GM18526 (cell line): ENCODE data around the gene HMGN3.

ENCODE experiments used
- POLR2A ChIP-seq: IDR thresholded peaks from 3 replicates; pipeline ENCODE4 v1.6.1; 2011; ENCODE audit not compliant: insufficient read length; ENCODE audit errors: extremely low read depth

The HMGN3 gene

DNA sequence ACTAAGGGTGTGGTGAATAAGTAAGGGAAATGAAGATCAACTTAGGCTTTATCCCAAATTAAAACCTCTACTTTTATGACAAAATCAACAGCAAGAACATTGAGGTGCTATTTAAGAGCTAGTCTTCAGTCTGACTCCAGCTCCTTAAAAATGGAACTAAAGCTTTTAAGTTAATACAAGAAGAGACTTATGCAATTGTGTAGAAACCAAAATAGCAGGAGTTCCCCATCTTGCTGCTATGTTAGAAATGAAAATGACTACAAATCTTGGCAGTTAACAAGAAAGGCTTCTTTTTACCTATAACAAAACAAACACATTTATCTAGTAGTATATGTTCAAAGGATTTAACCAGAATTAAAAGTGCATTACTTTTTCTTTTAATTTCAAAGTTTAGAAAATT is 25.7 kb downstream of the HMGN3 start:
- no peak for TF ChIP-seq POLR2A

DNA sequence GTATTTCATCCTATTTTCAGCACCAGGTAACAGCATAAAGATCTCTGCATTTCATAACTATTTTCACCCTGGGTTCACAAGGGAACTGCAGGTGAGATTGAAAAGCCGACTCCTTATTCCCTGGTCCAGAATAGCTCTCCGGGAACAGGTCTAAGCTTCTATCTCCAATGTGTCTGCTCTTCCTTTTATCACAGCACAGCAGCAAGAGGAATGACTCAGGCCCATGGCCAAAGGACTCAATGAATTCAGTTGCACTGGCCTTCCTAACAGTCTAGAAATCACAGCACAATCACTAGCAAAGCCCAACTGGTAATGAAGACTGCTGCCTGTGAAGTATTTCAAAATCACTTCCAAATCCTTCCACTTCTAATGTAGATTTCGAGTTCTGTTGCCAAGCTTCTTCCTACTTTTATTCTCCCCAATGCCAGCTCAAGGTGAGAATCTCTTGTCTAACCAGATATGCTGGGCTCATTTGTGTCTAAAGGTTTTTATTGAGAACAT is 30.7 kb downstream of the HMGN3 start:
- no peak for TF ChIP-seq POLR2A

DNA sequence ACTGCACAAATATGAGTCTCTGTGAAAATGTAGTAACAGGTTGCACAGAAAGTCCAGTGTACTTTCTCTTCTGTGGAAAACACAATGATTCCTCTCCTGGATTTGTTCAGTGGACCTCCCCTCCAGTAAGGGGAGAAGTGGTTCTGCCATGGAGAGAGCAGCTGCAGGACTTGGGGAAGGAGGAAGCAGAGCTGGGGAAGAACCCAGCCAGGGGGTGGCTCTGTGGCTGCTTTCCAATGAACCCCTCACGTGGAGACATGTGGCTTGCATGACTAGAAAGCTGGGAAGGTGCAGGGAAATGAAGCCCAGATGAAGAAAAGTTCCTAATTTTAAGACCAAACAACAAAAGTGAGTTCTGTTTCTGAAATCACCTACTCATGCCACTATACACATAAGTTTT is 31.9 kb downstream of the HMGN3 start:
- no peak for TF ChIP-seq POLR2A

DNA sequence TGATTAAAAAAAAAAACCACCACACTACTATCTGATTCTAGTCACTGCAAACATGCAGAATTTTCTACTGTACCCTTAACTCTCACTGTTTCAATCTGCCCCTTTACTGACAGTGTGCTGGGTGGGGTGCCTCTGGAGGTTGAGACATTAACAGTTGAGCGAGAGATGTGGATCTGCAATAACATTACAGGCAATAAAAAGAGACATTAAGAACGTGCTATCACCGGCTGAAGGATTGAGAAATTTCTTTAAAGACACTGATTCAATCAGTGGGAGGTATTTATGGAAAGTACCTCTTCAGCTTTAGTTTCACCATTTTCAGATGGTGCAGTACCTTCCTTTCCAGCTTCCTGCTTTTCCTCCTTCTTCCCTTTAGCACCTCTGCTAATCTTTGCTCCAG is 32.5 kb downstream of the HMGN3 start:
- TF ChIP-seq POLR2A = no peak

DNA sequence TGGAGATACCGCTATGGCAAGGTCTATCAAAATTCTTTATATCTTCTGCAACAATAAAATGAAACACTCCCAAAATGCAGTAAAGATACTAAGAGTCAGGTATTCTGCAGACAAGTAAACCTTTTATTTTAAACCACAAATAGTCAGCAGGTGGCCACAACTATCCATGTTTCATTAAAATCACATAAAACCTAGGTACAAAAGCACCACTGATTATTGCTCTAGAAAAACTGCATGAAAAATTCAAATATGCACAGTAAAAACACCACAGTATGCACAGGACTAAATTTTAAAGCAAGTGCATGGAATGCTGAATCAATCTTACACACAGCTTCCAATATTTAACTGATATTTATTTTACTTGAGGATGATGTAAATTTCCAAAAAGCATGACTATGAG is 33.3 kb downstream of the HMGN3 start:
- TF ChIP-seq POLR2A = no peak

DNA sequence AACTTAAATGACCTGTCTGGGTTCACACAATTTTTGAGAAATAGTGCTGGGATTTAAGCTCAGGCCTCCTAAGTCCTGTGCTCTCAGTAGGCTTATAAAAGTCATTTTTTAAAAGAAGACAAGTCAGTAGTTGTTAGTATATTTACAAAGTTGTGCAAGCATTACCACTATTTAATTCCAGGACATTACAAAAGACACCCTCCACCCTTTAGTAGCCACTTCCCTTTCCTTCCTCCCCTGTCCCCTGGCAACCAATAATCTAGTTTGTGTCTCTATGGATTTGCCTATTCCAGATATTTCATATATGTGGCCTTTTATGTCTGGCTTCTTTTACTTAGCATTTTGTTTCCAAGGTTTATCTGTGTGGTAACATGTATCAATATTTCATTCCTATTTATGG is 37.6 kb downstream of the HMGN3 start:
- no peak for TF ChIP-seq POLR2A

DNA sequence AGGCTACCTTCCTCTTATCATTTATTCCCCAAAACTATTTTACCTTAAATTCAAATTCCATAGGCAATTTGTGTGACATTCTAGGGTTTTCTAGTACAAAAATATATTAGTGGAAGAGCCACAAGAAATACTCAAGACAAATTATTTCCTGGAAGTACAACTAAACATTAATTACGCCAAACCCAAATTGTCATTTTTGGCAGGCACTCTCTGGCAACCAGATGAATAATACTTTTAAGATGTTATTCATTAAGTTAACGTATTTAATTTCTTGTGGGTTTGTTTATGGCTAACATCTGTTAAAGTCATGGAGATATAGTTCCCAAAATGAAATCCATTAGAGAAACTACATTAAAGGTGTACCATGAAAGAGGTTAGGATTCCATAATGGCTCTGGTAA is 40.5 kb downstream of the HMGN3 start:
- no peak for TF ChIP-seq POLR2A

DNA sequence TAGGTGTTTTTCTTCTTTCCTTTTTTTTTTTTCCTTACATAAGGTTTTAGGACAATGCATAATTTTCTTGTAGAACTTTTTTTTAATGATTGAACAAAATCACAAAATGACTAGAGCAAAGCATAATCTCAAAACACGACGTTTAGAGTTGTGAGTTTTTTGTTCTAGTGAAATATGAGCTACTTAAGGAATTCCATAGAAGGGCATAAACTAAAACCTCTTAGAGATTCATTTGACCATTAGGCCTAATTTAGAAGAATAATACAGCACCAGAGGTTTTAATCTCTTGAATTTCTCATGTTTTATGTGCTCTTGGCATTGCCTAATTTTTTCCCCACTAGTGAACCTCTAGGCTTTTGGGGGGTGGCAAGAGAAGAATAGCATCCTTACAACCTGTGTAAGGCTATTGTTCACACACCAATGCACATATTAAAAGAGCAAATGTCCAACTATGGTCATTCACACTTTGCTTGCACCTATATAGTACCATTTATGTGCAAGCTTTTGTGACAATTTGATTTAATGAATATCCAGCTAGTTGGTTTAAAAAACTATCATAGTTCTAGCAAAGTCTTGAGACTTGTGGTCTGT is 44.6 kb downstream of the HMGN3 start:
- TF ChIP-seq POLR2A = no peak

DNA sequence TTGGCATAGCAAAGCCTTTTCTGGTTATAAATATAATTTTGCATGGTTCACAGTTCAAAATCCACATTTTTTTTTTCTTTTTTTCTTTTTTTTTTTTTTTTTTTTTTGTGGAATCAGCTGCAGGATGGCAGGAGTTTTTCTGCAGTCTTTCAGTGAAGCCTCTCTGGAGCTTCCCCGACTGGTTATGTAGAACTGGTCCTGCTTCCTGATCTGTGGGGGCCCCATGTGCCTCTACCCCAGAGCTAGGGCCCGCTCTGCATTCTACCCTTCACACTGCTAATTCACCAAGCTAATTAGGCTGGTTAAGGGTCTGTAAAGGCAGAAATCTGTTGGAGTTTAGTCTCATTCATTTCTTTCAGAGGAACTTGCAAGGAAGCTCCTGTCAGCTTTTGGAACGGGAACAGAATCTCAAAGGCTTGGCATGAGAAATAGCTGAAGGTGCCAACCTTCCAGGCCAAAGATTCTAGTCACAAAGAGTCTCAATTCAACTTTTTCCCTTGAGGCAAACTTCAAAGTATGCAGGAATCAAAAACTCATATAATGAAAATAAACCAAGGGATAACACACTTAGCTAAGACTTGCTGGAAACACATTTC is 45.5 kb downstream of the HMGN3 start:
- no peak for TF ChIP-seq POLR2A

DNA sequence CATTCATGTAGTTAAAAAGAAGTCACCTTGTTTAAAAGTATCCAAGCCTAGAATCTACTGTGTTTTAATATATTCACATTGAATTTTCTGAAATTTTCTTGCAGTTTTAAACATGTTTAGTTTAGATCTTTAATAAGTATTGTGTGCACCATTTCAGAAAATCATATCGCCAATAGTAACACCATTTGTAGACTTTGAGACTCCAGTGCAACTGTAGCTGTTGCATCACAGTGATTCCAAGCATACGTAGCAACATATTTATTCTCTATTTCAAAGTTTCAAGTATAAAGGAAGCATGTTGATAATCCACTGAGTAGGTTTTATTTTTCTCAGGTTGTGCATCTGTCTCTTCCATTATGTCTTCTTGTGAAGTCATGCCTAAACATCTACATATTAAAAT is 46.4 kb downstream of the HMGN3 start:
- TF ChIP-seq POLR2A = no peak

DNA sequence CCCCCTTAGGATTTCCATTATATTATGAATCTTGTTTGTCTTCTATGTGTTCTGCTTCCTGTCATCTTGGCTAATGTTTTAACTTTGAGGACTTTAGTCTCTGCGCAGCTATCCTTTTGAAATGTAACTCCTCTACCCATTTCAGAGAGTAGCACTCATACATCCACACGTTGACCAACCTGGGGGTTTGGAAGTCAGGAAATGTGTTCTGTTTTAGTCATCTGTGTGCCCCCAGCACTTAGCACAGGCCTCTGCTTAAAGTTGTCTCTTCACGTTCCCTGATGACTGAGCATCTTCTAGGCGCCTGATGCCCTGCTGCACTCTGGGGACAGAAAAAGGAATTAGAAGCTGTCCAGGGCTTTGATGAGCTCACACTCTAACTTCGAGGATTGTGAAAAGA is 47.9 kb downstream of the HMGN3 start:
- TF ChIP-seq POLR2A = no peak

DNA sequence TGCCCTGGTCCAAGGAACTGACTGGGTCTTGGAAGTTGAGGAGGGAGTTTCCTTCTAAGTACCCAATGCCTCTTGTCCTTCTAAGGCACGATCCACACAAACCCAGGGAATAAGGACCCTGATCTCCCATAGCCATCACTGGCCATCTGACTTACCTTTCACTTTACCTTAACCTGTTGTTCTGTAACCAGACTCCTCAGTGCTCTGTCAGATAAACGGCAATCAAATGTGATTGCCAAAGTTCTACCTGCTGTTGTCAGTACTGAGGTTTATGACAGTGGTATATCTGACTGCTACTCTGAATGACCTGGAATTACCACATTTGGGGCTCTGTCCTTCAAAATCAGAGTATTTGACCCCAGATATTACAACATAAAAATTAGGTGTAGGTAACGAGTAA is 49.8 kb downstream of the HMGN3 start:
- no peak for TF ChIP-seq POLR2A

DNA sequence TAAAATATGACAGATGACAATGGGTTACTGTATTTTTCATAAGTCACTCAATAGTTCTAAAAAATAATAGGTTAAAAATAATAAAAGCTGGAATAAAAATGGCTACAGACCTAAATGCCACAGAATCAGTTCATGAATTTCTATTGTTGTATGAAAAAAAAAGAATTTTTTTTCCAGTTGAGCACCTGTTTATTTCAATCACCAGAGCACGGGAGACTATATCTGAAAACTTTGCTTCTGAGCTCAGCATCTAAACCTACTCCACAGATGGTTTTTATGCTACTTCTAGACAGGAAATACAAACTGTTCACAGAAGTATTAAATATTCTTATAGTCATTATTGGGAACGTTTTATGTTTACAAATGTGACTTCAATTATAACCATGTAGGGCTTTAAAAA is 50.4 kb downstream of the HMGN3 start:
- no peak for TF ChIP-seq POLR2A

DNA sequence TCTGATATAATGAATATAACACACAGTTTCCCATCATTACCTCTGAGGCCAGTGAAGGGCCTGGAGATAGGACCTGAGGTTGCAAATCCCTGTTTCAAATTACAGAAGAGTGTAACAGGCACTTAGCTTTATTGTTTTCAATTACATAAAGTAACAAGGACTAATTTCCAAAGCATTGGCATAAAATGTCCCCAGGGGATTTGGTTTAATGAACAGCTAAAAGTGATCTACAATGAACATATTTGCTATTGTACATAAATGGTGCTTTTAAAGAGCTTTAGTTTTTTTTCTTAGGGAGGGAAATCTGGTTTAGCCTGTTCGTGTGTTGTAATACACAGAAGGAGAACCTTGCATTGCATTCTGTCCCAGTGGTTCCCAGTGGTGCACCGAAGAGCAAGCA is 54.4 kb downstream of the HMGN3 start:
- no peak for TF ChIP-seq POLR2A

DNA sequence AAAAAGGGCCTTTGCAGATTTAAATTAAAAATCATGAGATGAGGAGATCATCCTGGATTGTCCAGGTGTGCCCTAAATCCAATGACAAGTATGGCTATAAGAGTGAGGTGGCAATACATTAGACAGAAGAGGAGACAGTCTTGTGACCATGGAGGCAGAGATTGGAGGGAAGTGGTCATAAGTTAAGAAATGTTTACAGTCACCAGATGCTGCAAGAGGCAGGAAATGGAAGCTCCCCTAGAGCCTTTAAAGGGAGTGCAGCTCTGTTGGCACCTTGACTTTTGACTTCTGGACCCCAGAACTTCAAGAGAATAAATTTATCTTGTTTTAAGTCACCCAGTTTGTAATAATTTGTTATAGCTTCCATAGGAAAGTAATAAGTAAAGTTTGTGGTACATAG is 61.1 kb downstream of the HMGN3 start:
- no peak for TF ChIP-seq POLR2A

DNA sequence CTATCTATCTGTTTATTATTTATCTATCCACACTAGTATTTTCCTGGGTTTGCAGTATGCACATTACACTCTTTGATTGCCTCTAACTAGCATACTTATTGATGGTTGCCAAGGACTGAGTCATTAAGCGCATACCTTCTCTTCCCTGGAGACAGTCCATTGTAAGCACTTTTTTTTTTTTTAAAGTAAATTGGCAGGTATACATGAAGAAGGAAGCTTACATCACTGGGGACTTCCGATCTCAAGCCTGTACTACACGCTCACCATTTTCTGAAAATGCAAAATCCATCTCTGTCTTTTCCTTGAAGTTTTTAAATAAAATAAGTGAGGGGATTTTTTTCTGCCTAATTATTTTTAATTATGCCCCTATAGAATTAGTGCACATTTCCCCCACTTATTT is 63.5 kb downstream of the HMGN3 start:
- no peak for TF ChIP-seq POLR2A

DNA sequence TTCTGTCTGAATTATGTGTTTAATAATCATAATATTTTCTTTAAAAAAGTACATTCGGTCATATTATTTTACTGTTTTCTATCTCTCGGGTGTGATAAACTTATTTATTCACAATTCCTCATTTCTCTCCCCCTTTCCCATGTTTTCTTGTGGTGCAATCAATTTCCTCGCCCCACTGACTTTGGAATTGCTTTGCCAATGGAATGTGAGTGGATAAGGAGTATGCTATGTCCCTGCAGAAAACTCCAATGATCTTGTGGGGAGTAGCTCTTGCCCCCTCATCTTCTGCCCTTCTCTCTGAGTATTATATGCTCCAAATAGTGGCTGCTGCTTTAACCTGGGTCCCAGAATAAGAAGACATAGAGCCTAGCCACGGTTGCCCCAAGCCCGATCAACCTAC is 64.1 kb downstream of the HMGN3 start:
- no peak for TF ChIP-seq POLR2A
